Fibroblast of skin of right quadriceps (primary cell): ENCODE data around the gene MNAT1.
"Not testable (repeated sequence)": the region's sequence is repeated elsewhere in the genome, so short reads cannot be mapped to it uniquely, and the experiment has no call there.

Experiments
- DNase-seq: peaks from one replicate; pipeline ENCODE4 v3.0.0-alpha.2; 2013

The MNAT1 gene

GRCh38 chr14:60890636-60891035 lies 156.1 kb downstream of the MNAT1 start:
- not testable (repeated sequence) for DNase-seq

DNA sequence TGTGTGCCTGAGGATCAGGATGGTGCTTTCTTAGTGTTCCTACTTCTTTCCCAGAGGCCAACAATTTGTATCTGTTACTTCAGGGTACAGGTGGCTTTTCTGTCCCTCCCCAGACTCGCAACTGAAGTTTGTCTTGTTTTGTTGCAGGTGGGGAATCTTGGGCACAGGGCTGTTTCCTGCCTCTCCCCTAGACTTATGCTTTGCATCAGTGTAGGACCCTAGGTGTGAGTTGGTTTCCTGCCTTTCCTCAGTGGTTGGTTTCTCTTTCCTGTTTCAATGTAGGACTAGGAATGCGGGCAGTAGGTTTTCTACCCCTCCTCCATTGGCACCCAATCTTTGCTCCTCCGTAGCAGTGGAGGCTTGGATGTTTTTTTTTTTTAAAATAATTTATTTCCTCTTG lies 159.3 kb downstream of the MNAT1 start:
- DNase-seq = no peak

GRCh38 chr14:60904381-60904780 lies 169.8 kb downstream of the MNAT1 start:
- no peak for DNase-seq

- peak; percentile 32 for DNase-seq
Measured at GRCh38 chr14:60905923-60906322, 171.4 kb downstream of the MNAT1 start.

GRCh38 chr14:60915781-60916180 lies 181.2 kb downstream of the MNAT1 start:
- DNase-seq = no peak

- peak; percentile 47 for DNase-seq
Measured at GRCh38 chr14:60922050-60922449, 187.5 kb downstream of the MNAT1 start.

DNA sequence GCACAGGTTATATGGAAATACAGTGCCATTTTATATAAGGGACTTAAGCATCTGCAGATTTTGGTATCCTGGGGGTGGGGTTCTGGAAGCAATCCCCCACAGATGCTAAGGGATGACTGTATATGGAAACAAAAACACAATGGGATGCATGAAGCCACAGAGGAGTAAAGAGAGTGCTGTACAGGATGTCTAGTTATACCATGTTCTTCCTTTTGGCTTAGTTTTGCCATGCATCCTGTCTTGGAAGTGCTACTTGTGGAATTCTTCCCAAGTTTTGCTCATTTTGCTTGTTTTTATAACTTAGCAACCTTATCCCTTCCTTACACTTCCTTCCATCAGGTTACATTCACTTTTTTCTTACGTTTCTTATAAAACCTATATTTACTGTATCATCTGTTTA lies 190.7 kb downstream of the MNAT1 start:
- DNase-seq = no peak

GRCh38 chr14:60926002-60926401 lies 191.4 kb downstream of the MNAT1 start:
- no peak for DNase-seq

- DNase-seq = no peak
Measured at GRCh38 chr14:60931218-60931617, 196.7 kb downstream of the MNAT1 start.

DNA sequence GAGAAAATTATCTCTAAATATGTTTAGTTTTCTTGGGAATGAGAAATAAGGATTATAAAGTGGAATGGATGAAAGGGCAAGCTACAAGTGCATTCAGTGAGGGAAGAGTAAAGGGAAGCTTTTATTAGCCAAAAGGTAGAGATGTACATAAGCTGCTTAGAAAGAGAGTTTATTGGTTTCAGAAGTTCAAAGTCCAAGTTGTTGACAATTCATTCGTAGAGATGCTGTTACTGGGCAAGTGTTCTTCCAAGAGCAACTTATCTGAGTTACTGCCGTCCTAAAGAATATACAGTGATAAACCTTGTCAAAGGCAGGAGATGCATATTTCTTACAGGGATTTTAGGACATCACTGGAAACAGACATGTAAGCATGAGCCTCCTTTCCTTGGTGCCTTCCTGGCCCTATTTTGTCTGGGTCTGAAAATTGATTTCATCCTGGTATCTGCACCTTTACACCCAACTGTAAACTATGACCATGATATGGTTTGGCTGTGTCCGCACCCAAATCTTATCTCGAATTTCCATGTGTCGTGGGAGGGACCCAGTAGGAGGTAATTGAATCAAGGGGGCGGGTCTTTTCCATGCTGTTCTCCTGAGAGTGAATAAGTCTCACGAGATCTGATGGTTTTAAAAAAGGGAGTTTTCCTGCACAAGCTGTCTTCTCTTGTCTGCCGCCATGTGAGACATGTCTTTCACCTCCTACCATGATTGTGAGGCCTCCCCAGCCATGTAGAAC lies 199.5 kb downstream of the MNAT1 start:
- no peak for DNase-seq

GRCh38 chr14:60935319-60935718 lies 200.8 kb downstream of the MNAT1 start:
- DNase-seq = no peak

DNA sequence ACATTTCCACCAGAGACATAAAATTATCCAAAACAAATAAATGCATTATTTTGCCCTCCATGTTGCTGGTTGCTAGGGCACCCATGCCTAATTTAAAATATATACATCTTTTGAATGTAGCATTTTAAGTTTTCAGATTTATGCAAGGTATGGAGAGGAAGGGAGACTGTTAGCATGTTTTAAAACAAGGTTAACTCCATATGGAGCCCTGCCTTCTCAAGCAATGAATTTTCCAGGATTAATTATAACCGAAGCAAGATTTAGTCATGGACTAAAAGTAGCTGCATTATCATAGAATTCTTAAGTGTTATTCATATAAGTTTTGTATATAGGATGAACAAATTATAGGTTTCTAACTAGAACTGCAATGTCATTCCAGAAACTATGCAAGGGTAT lies 209.1 kb downstream of the MNAT1 start:
- DNase-seq = peak; percentile 45

GRCh38 chr14:60944204-60944603 lies 209.6 kb downstream of the MNAT1 start:
- DNase-seq = no peak

- peak; percentile 31 for DNase-seq
Measured at GRCh38 chr14:60945984-60946383, 211.4 kb downstream of the MNAT1 start.

GRCh38 chr14:60946773-60947172 lies 212.2 kb downstream of the MNAT1 start:
- DNase-seq = no peak

DNA sequence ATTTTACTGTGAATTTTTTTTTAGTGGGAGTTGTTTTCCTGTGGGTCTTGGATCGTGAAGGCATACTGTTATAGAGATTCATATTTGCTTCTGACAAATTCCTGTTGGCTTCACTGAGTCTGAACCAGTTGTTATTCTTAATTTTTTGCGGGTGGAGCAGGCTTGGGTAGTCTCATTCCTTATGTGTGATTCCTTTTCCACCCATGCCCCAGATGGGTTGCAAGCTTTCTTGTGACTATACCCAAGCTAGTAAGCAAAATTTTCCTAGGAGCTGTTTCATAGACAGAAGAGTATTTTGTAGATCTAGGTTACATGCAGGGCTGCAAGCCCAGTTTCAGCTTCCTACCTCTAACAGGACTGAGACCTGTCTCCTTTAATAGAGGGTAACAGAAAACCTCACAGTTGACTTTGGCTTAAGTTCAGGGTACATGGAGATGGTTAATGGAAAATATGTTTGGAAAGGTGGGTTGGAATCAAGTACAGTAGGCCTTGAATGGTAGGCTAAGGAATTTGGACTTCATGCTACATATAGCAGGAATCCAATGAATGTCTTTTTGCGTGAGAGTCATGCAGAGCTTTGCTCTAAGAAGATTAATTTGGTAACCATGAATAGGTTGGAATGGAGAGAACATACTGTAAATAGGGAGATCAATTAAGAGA lies 217.3 kb downstream of the MNAT1 start:
- DNase-seq = no peak

DNA sequence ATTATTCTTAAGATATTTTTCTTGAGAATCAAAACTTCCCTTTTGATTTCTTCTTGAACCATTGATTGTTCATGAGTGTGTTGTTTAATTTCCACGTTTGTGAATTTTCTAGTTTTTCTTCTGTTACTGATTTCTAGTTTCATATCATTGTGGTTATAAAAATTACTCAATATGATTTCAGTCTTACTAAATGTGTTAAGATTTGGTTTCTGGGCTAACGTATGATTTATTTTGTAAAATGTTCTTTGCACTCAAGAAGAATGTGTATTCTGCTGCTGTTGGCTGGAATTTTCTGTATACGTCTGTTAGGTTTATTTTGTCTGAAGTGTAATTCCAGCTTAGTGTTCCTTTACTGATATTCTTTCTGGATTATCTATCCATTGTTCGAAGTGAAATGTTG lies 221.6 kb downstream of the MNAT1 start:
- DNase-seq = no peak

GRCh38 chr14:60956632-60957031 lies 222.1 kb downstream of the MNAT1 start:
- DNase-seq = no peak

DNA sequence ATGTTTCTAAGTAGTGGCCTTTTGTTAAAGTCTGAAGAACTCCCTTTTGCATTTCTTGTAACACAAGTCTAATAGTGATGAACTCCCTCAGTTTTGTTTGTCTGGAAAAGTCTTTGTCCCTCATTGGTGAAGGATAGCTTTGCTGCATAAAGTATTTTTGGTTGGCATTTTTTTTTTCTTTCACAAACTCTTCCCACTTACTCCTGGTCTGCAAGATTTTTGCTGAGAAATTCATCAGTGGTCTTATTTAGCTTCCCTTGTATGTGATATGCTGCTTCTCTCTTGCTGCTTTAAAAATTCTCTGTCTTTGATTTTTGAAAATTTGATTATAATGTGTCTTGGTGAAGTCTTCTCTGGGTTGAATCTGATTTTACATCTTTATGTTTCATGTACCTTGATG lies 223.6 kb downstream of the MNAT1 start:
- DNase-seq = no peak

- no peak for DNase-seq
Measured at GRCh38 chr14:60963761-60964160, 229.2 kb downstream of the MNAT1 start.

GRCh38 chr14:60964904-60965303 lies 230.3 kb downstream of the MNAT1 start:
- peak; percentile 65 for DNase-seq

DNA sequence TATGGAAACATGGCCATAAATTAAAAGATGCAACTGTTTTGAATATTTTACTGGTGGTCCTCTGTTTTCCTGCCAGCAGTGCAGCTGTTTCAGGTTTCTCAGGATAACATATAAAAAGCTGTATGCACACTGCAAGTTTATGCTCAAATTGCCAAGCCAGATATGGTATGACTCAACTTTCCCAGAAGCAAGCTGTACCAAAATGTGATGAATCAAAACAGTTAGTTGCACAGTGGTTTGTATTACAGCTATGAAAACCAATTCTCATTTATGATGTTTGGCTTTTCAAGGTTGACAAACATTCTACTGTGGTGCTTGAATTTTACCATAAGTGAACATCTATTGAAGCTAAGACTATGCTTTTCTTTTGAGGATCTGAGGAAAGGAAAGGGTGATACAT lies 230.8 kb downstream of the MNAT1 start:
- peak; percentile 84 for DNase-seq

DNA sequence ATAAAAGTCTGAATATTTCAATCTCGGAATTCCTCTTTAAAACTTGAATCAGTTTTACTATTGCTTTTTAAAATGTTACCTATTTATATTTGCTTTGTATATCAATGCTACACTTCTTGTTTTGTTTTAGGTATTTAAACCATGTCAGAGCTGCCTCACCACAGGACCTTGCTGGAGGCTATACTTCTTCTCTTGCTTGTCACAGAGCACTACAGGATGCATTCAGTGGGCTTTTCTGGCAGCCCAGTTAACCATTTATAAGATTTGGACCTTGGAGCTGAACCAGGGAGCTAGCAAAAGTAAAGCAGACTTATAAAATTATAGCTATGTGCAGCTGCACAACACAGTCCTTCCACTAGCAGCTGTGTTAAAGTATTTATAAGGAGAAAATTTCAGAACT lies 233.5 kb downstream of the MNAT1 start:
- no peak for DNase-seq

DNA sequence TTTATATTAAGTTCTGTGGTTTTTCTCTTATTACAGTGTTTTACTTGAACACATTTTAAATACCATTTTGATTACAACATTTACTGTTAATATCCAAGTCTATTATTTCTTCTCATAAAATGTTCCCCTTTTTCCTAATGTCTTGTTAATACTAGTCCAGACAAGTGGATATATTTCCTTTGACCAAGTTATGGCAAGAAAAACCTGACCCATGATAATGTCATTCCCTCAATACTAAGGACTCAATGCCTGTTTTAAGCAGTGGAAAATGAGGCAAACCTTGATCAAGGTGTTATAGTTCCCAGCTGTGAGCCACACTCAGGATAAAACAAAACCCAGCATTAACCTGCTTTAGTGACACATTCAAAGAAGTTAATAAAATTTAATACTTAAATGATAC lies 234.1 kb downstream of the MNAT1 start:
- DNase-seq = no peak

DNA sequence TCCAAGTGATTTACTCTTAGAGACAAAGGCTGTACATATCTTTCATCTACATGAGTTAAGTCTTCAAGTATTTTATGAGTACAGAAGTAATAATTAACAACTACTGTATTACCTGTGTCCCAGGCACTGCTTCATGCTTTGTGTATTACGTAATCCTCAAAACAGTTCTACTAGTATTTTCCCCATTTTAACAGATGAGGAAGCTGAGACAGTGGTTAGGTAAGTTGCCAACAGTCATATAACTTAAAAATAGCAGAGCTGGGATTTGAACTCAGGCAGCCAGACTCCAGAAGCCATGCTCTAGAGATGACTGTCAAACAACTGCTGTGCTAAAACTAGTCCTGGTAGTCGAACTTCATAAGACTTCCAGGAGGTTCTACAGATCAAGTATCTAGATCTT lies 235.6 kb downstream of the MNAT1 start:
- no peak for DNase-seq
